Activated CD8-positive, alpha-beta memory T cell treated with anti-CD3 and anti-CD28 coated beads for 1 hour (primary cell): ENCODE results near the gene SMARCA4.
A peak's percentile ranks its signal among the peaks of the same experiment; 100 is the strongest.
"Not testable (repeated sequence)": the region's sequence is repeated elsewhere in the genome, so short reads cannot be mapped to it uniquely, and the experiment has no call there.

Source experiments
- DNase-seq, 2 donors: peaks; one replicate each; pipeline ENCODE4 v3.0.0-alpha.2; 2020; ENCODE audit warnings: low read depth in 1 of 2; ENCODE audit errors: extremely low read depth in 1 of 2

SMARCA4 gene

DNA sequence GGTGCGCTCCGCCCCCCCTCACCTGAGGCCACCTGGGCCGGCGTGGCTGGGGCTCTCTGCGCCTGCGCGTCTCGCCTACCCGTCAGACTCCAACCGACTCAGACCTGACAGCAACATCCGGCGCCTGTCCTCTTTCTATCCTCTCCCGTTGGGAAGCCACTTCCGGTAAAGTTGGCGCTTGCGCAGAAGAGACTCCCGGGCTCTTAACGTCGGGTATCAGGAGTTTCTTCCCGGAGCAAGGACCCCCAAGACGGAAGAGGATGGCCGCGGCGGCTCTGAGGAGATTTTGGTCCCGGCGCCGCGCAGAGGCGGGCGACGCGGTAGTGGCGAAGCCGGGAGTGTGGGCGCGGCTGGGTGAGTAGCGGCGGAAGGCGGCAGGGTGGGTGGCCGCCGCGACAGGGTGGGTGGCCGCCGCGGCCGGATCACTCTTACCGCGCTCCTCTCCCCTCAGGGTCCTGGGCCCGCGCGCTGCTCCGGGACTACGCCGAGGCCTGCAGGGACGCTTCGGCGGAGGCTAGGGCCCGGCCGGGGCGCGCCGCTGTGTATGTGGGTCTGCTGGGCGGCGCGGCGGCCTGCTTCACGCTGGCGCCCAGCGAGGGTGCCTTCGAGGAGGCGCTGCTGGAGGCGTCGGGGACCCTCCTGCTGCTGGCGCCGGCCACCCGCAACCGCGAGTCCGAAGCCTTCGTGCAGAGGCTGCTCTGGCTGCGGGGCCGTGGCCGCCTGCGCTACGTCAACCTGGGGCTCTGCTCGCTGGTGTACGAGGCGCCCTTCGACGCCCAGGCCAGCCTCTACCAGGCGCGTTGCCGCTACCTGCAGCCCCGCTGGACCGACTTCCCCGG lies 32.0 kb upstream of the SMARCA4 start, which contains the start of the genes TIMM29 and YIPF2:
Gene TIMM29 (plus strand): TSS at position 249 of the 839 bp plus-strand sequence. CDS start 12 bp downstream, at position 261.
Gene YIPF2 (minus strand): TSS at position 77 of the 839 bp plus-strand sequence. CDS start 229 bp downstream, outside the sequence.
- DNase-seq, result peak; percentile 87 to 95

GRCh38 chr19:10929402-10929794 lies 31.4 kb upstream of the SMARCA4 start:
- no peak for DNase-seq

DNA sequence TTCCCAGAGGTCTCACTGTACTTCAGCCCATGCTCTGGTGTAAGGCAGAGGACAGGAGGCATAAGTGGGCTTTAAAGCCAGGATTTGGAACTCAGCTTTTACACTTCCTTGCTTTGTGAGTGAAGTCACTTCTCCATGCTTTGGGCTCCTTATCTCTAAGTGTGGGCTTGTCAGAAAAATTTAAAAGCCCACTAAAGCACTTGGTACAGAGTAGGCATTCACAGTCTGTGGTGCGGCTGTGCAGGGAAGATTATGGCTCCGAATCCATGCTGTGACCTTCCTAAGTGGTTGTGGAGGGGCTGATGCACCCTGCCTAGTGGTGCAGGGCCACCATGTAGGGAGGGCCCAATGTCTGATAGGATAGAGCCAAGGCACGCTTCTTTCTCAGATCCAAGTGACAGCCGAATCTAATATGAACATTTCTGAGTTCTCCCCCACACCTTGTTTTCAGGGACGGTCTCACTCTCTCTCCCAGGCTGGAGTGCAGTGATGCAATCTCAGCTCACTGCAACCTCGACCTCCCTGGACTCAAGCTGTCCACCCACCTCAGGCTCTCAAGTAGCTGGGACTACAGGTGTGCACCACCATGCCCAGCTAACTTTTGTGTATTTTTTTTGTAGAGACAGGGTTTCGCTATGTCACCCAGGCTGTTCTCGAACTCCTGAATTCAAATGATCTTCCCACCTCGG lies 25.3 kb upstream of the SMARCA4 start:
- no peak for DNase-seq

- DNase-seq, result no peak
These were observed 24.2 kb upstream of the SMARCA4 start for GRCh38 chr19:10936661-10937084.

DNA sequence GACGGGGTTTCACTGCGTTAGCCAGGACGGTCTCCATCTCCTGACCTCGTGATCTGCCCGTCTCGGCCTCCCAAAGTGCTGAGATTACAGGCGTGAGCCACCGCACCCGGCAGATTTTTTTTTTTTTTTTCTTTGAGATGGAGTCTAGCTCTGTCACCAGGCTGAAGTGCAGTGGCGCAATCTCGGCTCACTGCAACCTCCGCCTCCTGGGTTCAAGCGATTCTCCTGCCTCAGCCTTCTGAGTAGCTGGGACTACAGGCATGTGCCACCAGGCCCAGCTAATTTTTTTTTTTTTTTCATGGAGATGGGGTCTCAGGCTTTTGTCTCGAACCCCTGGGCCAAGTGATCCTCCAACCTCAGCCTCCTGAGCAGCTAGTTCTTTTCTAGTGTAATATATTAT lies 19.2 kb upstream of the SMARCA4 start:
- DNase-seq, result not testable (repeated sequence)

- DNase-seq, result not testable (repeated sequence)
These were observed 17.4 kb upstream of the SMARCA4 start for GRCh38 chr19:10943412-10943811.

- no peak for DNase-seq
These were observed 15.6 kb upstream of the SMARCA4 start for GRCh38 chr19:10945264-10945663.

- DNase-seq, result no peak
These were observed 13.7 kb upstream of the SMARCA4 start for GRCh38 chr19:10946958-10947657.

DNA sequence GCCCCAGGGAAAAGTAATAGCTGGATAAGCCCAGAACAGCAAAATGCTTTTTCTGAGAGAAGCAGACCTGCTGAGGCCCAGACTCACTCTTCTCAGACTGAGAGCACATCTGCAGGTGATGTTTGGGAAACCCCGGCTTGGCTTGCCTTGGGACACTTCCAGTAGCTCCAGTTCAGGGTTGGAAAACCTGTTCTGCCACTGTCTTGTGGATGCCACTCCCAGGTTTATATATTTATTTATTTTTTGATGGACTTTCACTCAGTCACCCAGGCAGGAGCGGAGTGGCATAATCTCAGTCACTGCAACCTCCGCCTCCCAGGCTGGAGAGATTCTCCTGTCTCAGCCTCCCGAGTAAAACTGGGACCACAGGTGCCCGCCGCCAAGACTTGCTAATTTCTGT lies 8.0 kb upstream of the SMARCA4 start:
- DNase-seq, result no peak

DNA sequence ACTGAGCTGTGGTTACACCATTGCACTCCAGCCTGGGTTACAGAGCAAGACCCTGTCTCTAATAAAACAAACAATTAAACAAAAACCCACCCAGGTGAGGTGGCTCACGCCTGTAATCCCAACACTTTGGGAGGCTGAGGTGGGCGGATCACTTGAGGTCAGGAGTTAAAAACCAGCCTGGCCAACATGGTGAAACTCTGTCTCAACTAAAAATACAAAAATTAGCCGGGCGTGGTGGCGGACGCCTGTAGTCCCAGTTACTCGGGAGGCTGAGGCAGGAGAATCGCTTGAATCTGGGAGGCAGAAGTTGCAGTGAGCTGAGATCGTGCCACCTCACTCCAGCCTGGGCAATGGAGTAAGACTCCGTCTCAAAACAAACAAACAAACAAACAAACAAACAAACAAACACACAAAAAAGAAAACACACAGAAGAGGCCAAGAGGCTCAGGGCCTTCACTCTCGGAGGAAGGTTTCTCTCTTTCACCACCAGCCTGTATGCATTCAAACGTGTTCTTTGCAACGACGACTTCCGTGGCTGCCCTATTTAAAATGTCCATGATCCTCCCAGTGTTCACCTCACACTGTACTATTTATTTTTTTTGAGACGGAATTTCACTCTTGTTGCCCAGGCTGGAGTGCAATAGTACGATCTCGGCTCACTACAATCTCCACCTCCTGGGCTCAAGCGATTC lies 1.4 kb upstream of the SMARCA4 start:
- not testable (repeated sequence) for DNase-seq

- DNase-seq, result no peak
These were observed 437 bp downstream of the SMARCA4 start for GRCh38 chr19:10961073-10961860.

GRCh38 chr19:10962863-10963262 lies 2.0 kb downstream of the SMARCA4 start:
- DNase-seq, result no peak

- DNase-seq, result no peak
These were observed 3.0 kb downstream of the SMARCA4 start for GRCh38 chr19:10963865-10964264.

- no peak for DNase-seq
These were observed 4.1 kb downstream of the SMARCA4 start for GRCh38 chr19:10964903-10965302.

GRCh38 chr19:10965398-10965797 lies 4.6 kb downstream of the SMARCA4 start:
- no peak for DNase-seq

- no peak for DNase-seq
These were observed 6.0 kb downstream of the SMARCA4 start for GRCh38 chr19:10966809-10967208.

GRCh38 chr19:10968527-10969135 lies 7.8 kb downstream of the SMARCA4 start:
- no peak for DNase-seq

DNA sequence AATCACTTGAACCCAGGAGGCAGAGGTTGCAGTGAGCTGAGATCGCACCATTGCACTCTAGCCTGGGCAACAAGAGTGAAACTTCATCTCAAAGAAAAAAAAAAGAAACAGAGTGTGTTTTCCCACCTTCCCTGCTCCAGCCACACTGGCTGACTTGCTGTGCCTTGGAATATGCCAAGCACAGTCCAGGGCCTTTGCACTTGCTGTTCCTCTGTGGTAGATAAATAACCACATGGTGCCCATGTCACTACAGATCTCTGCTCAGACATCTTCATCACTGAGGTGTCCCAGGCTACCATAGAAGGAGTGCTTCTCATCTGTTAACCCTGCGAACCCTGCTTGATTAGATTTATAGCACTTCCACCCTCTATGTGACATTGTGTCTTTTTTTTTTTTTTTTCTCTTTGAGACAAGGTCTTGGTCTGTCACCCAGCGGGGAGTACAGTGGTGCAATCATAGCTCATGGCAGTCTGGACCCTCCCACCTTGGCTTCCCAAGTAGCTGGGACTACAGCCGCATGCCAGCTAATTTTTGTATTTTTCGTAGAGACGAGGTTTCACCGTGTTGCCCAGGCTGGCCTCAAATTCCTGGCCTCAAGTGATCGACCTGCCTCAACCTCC lies 10.4 kb downstream of the SMARCA4 start:
- DNase-seq, result no peak
